C4-2B (cell line): ENCODE data around the gene CNTNAP1.

ENCODE experiments used
- H3K27ac ChIP-seq: fragments of 450-650 bp; 2 replicates; pipeline ENCODE4 v1.5.1; 2017
- CTCF ChIP-seq: fragments of 450-650 bp; conservative IDR thresholded peaks from 2 replicates; pipeline ENCODE4 v1.5.1; 2017; ENCODE audit warnings: mild to moderate bottlenecking
- ZFX ChIP-seq: fragments of 450-650 bp; IDR thresholded peaks from 2 replicates; pipeline ENCODE4 v1.6.1; 2017

Gene CNTNAP1

GRCh38 chr17:42677921-42678781, 4.2 kb upstream of the CNTNAP1 start:
- H3K27ac ChIP-seq, result peak overlapping the region; percentile 96
- TF ChIP-seq CTCF, result no peak
- TF ChIP-seq ZFX, result no peak

DNA sequence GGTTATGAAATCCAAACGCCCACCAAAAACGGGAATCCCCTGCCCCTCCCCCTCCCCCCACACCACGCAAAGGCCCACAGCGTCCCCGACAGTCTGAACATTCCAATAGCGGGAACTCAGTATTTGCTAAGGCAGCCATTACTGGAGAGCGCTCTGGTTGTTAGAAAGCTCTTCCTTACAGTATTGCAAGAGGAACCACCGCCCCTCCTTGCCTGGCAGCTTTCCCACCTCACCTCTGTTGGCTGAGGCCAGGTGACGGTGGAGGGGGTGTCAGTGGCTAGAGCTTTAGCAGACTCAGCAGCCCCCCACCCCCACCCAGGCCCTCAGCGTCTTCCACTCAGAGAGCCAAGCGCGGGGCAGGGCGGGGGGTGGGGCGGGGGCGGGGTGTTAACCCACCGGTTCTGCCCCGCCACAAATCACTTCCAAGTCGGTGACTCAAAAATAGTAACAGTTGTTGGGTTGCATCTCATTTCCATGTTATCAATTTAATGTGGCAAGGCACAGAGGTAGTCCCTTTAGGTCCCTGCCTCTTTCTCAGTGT, 3.3 kb upstream of the CNTNAP1 start:
- no peak for TF ChIP-seq ZFX
- H3K27ac ChIP-seq, result peak overlapping the region; percentile 96

DNA sequence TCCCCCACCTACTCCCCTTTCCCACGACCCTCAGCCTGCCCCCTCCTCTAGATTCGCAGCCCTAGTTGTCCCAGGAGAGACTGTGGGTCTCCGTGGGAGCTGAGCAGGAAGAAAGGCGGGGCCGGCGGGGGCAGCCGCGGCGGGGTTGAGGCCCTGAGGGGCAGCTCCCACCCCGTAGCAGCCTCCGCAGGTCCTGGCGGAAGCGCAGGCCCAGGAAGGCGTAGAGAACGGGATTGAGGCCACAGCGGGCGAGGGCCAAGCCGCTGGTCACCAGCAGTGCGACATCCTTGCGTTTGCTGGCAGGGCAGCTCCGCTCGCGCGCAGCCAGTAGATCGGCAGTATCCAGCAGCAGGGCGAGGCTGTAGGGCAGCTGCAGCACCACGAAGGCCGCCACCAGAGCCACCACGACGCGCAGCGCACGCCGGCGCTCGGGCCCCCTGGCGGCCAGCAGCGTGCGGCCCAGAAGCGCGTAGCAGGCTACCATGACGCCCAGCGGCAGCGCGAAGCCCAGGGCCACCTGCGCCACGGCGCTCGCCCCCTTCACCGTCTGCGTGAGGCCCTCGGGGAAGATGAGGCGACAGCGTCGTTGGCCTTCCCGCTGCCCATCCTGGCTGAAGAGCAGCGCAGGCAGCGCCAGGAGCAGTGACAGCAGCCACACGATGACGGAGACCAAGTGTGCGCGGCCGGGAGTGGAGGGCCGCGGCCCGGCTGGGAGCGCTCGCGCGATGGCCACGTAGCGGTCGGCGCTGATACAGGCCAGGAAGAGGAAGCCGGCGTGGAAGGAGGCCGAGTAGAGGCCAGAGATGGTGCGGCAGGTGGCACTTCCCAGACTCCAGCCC, 2.6 kb upstream of the CNTNAP1 start:
- H3K27ac ChIP-seq, result peak overlapping the region; percentile 96; the same call in 1 of the 2 replicates
- TF ChIP-seq ZFX (no peak), CTCF (peak; percentile 56)

DNA sequence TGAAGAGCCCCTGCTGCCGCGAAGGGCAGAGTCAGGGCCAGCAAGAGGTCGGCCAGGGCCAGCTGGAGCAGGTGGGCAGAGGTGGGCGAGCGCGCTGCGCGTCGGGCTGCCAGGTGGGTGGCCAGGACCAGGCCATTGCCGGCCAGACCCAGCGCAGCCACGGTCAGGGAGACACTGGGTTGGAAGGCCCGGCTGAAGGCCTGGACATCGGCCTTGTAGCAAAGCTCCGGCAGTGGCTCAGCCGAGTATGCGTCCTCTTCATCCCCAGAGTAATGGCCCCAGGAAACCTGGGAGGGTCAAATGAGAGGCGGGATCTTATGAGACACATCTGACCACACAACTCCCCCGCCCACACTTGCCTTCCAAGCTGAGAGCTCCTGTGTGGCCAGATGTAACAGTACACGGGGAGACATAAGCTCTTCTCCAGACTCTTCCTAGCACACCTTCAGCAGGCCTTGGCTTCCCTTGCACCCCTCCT, 2.0 kb upstream of the CNTNAP1 start:
- no peak overlapping the region; the same call in 1 of the 2 replicates for H3K27ac ChIP-seq
- TF ChIP-seq CTCF (no peak), ZFX (no peak)

- TF ChIP-seq CTCF (no peak), ZFX (no peak)
- no peak overlapping the region for H3K27ac ChIP-seq
Observed at GRCh38 chr17:42682722-42683403, 532 bp downstream of the CNTNAP1 start.

DNA sequence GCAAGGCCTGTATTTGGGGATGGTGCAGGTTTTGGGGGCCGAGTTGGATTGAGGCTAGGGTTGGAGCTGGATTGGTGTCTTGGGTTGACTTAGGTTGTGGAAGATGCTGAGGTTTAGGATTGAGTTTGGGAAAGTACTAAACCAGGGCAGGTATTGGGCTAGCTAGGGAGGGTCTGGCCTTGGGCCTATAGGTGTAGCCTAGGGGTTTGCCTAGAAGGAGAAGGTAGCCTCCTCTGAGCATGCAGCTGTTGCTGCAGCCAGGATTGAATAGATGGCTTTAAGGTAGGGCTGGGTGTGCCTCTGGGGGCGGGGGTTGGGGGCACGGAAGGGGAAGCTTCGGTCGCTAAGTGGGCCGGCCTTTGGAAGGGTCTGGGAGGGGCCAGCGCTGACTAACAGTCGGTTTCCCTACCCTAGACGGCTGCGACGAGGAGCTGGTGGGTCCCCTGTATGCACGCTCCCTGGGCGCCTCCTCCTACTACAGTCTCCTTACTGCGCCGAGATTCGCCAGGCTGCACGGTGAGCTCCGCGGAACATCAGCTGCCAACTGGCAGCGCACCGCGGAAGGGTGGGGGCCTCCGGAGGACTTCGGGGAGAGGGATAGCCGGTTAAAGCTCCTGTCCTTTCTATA, 1.2 kb downstream of the CNTNAP1 start:
- H3K27ac ChIP-seq, result no peak overlapping the region
- TF ChIP-seq CTCF, result no peak
- TF ChIP-seq ZFX, result no peak
